Left lung (tissue), 10 donors: ENCODE results near the gene ZNF138. TPM values are rescaled to one million over a fixed set of nuclear protein-coding genes. Genes with fewer than 3 reads are reported as not detected.

Experiments
- ATAC-seq: fragments of 200-7000 bp; cut with Tn5 transposase; one replicate; pipeline ENCODE4 v1.9.1; 2020; ENCODE audit warnings: moderate library complexity
- DNase-seq, 4 donors: peaks; one replicate each; pipeline ENCODE4 v3.0.0-alpha.2; 2013 to 2020
- H3K27ac ChIP-seq, 2 donors: fragments of 200-600 bp; sonication (generic) in 1 of 2; one replicate each; pipeline versions ENCODE4 v1.5.0 to v1.8.0; 2020 to 2021
- H3K27me3 ChIP-seq, 2 donors: fragments of 200-600 bp; sonication (generic) in 1 of 2; one replicate each; pipeline versions ENCODE4 v1.5.0 to v1.8.0; 2020 to 2021
- H3K36me3 ChIP-seq, 2 donors: fragments of 200-600 bp; sonication (generic) in 1 of 2; one replicate each; pipeline versions ENCODE4 v1.5.0 to v1.8.0; 2020 to 2021
- H3K4me1 ChIP-seq, 2 donors: fragments of 200-600 bp; one replicate each; pipeline ENCODE4 v1.8.0; 2021
- H3K4me3 ChIP-seq, 2 donors: fragments of 200-600 bp; sonication (generic) in 1 of 2; one replicate each; pipeline versions ENCODE4 v1.5.0 to v1.8.0; 2020 to 2021; ENCODE audit warnings: mild to moderate bottlenecking in 1 of 2
- H3K9me3 ChIP-seq, 2 donors: fragments of 200-600 bp; sonication (generic) in 1 of 2; one replicate each; pipeline versions ENCODE4 v1.5.0 to v1.8.0; 2020 to 2021
- intact Hi-C, 2 donors: fragments of 100-400 bp; cut with DNase I; formaldehyde crosslinking; loops; one replicate each; pipeline versions ENCODE4 v1.11.2 to v1.14.2; 2022
- polyA plus RNA-seq, 6 donors: library from polyadenylated mRNA; unstranded; fragments of 120-200 nt; gene quantifications; one replicate each; pipeline ENCODE4 v1.2.1, GENCODE V29; 2013; ENCODE audit not compliant: insufficient read length in 6 of 6
- total RNA-seq, 2 donors: library from RNA; stranded (reverse); fragmentation: NEBNext Ultra II Directional; extraction: Animal tissue kit (Norgen Biotek cat#: 25700); gene quantifications; one replicate each; pipeline ENCODE4 v1.2.1, GENCODE V29; 2021
- TF ChIP-seq, protein P1 (sequence below), 2 donors: fragments of 200-600 bp; sonication (generic) in 1 of 2; IDR thresholded peaks; one replicate each; pipeline versions ENCODE4 v1.5.0 to v1.8.0; 2021; ENCODE audit warnings: antibody characterized with exemption in 2 of 2
- donor health status: DM: no; HTN: yes; CAD: no.
- donor health status: DM: no; HTN: no; CAD: no.

Gene ZNF138
- total and polyA plus RNA-seq, 8 donors, result 6.0 to 19.4 (median 16.5) TPM

DNA sequence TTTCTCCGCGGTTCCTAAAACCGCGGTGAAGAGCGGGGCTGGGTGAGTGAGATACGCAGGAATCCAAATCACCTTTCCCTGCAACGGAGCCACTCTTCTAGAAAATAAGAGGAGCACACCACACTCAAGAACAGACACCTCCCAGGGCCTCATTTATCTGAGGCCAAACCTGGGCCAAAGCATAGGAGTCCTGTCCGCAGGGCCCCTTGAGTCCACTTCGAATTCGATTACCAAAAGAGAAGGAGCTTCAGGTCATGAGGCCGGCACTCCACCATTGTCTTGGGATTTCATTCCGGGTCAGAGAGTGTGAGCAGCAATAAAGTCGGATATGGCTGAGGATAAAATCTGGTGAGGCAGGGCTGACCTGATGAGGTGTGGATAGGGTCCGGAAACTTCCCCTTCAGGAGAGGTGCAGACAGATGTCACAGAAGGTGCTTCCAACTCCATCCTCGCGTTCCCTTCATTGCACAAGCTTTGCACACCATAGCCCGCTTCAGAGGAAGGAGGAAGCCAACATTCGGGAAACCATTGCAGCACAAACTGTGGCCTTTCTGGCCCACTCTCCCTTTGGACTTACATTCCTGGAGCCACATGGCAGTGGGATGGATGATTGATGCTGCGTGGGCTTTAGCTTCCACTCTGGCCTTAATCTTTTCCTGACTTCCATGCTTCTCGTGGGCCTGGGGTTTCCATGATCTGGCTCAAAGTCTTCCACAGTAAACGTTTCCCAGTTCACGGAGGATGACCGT is 81.6 kb downstream of the ZNF138 start:
- no peak overlapping the region for H3K4me3 ChIP-seq
- no peak for ATAC-seq
- intact Hi-C loops, result no loop called here
- H3K9me3 ChIP-seq, result peaks cover 0 to 44% of the 10 kb centered on the region in 2 donors
- TF ChIP-seq, protein P1, sequence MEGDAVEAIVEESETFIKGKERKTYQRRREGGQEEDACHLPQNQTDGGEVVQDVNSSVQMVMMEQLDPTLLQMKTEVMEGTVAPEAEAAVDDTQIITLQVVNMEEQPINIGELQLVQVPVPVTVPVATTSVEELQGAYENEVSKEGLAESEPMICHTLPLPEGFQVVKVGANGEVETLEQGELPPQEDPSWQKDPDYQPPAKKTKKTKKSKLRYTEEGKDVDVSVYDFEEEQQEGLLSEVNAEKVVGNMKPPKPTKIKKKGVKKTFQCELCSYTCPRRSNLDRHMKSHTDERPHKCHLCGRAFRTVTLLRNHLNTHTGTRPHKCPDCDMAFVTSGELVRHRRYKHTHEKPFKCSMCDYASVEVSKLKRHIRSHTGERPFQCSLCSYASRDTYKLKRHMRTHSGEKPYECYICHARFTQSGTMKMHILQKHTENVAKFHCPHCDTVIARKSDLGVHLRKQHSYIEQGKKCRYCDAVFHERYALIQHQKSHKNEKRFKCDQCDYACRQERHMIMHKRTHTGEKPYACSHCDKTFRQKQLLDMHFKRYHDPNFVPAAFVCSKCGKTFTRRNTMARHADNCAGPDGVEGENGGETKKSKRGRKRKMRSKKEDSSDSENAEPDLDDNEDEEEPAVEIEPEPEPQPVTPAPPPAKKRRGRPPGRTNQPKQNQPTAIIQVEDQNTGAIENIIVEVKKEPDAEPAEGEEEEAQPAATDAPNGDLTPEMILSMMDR (IDR thresholded peaks at IDR 0.05), result no peak
- DNase-seq, result no peak
- no peaks in the 10 kb centered on the region for H3K4me1 ChIP-seq
- H3K36me3 ChIP-seq, result no peaks in the 10 kb centered on the region
- no peak overlapping the region for H3K27ac ChIP-seq
- peaks cover 0 to 31% of the 10 kb centered on the region in 2 donors for H3K27me3 ChIP-seq

DNA sequence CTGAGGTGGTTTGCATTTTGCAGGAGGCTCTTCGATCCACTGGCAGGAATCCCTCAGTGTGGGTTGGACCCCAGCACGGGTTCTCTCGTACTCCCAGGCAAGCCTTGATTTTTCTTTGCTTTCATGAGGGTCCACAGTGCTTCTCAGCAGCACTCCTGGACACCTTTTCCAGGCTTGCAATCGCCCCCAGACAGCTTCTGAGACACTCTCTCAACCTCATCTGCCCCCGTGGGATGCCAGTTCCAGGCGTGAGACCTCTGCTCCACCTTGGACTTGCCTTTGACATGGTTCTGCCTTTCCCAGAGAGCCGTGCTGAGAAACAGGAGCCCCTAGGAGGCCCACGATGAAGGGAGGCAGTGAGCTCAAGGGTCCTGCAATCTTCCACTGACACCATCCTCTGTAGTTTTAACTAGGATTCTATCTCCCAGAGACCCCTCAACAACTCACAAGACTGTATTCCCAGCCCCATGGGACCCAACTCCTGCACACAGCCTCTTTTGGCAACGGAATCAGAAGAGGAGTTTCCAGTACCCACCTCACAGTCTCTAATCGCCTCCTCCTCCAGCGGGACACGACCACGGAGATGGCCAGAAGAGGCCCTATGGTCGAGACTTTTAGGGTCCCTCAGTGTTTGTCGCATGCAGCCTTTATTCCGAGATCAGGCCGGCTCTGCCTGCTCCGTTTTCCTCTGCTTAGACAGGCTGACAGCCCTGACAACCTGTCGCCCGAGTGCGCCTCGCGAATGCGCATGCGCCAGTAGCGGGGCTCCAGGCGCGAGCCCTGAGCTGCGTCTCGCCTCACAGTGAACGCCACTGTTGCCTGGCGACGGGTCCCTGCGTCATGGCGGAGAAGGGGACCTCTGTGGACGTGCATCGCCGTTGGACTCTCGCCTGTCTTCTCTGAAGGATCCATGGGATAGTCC is 82.8 kb downstream of the ZNF138 start:
- intact Hi-C loops, result no loop called here
- peak; percentile 81 for ATAC-seq
- peaks cover 0 to 41% of the 10 kb centered on the region in 2 donors for H3K9me3 ChIP-seq
- peak in 3 of 4 donors; percentile 54 to 88 (median 62) for DNase-seq
- H3K27me3 ChIP-seq, result peaks cover 0 to 44% of the 10 kb centered on the region in 2 donors
- no peaks in the 10 kb centered on the region for H3K4me1 ChIP-seq
- no peaks in the 10 kb centered on the region for H3K36me3 ChIP-seq
- no peak overlapping the region for H3K27ac ChIP-seq
- no peak overlapping the region for H3K4me3 ChIP-seq
- TF ChIP-seq, protein P1 (IDR thresholded peaks at IDR 0.05), result no peak

DNA sequence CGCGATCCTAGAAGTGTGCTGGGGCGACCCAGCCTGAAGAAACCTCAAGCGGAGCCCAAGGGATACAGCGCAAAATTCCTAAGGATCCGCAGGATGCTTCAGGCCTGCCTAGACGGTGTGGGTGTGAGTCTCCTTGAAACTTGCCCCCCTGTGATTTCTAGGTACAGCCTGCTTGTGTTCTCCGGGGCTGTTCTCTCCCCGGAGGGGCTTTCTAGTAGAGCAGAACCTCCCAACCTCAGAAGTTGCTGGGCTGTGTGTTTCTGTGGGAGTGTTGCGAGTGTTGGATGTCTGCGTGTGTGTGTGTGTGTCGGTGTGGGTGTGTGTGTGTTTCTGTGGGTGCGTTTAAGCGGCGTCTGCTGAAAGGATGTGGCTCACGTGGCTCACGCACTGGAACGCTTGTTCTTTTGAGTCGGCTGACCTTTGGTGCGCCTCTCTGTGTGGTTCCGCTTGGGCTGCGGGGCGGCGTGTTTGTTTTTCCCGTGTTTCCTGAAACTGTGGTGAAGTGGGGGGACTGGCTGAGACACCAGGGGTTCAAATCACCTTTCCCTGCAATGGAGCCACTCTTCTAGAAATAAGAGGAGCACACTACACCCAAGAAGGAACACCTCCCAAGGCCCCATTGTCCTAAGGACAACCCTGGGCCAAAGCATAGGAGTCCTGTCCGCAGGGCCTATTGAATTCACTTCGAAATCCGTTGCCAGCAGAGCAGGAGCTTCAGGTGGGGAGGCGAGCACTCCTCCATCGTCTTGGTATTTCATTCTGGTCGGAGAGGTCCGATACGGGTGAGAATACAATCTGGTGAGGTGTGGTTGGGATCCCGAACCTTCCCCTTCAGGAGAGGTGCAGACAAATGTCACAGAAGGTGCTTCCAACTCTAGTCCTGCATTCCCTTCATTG is 83.7 kb downstream of the ZNF138 start:
- Histone ChIP-seq H3K9me3 (peaks cover 0 to 36% of the 10 kb centered on the region in 2 donors), H3K27me3 (peaks cover 3 to 53% of the 10 kb centered on the region in 2 donors), H3K36me3 (no peaks in the 10 kb centered on the region), H3K27ac (no peak overlapping the region), H3K4me3 (no peak overlapping the region), H3K4me1 (peaks cover 0 to 4% of the 10 kb centered on the region in 2 donors)
- TF ChIP-seq, protein P1 (IDR thresholded peaks at IDR 0.05), result no peak
- intact Hi-C loops, result no loop called here
- no peak for DNase-seq
- no peak for ATAC-seq

DNA sequence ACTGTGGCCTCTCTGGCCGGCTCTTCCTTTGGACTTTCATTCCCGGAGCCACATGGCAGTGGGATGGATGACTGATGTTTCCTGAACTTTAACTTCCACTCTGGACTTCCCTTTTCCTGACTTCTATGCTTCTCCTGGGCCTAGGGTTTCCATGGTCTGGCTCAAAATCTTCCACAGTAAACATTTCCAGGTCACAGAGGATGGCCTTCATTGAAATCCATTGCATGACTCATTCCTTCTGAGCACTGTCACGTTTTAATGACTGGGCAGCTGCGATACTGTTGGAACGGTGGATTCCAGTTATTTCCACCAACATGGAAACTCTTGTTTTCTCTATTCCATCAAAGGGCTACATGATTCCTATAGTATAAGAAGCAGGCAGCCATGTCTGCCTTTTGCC is 84.5 kb downstream of the ZNF138 start:
- no peak for DNase-seq
- H3K4me1 ChIP-seq, result peaks cover 0 to 4% of the 10 kb centered on the region in 2 donors
- no peak overlapping the region for H3K27ac ChIP-seq
- peaks cover 0 to 33% of the 10 kb centered on the region in 2 donors for H3K9me3 ChIP-seq
- H3K36me3 ChIP-seq, result no peaks in the 10 kb centered on the region
- TF ChIP-seq, protein P1 (IDR thresholded peaks at IDR 0.05), result no peak
- intact Hi-C loops, result no loop called here
- peaks cover 3 to 60% of the 10 kb centered on the region in 2 donors for H3K27me3 ChIP-seq
- H3K4me3 ChIP-seq, result no peak overlapping the region
- ATAC-seq, result no peak
